HL-60 (cell line): ENCODE measurements around the gene SPATA46.

Experiments used
- CTCF ChIP-seq: IDR thresholded peaks from one replicate; pipeline ENCODE4 v1.5.1; 2011; ENCODE audit warnings: low read length, control low read depth, inconsistent platforms; ENCODE audit not compliant: insufficient read depth
- GABPA ChIP-seq: IDR thresholded peaks from 2 replicates; pipeline ENCODE4 v1.6.1; 2012; ENCODE audit warnings: low read depth
- POLR2AphosphoS5 ChIP-seq: IDR thresholded peaks from 2 replicates; pipeline ENCODE4 v1.6.1; 2012; ENCODE audit warnings: low read depth
- SPI1 ChIP-seq: IDR thresholded peaks from 2 replicates; pipeline ENCODE4 v1.6.1; 2012; ENCODE audit warnings: low read depth, mild to moderate bottlenecking, borderline replicate concordance

- TF ChIP-seq CTCF = no peak
- TF ChIP-seq GABPA = no peak
- no peak for TF ChIP-seq SPI1
- TF ChIP-seq POLR2AphosphoS5 = no peak
Measured at GRCh38 chr1:162384601-162385279, 8.1 kb upstream of the SPATA46 start.
